ENCODE measurements around the gene DOCK11. TPM values are rescaled to one million over a fixed set of nuclear protein-coding genes. Genes with fewer than 3 reads are reported as not detected.

DOCK11 gene
- total and polyA plus RNA-seq, 2 donors (not counting 3 experiments of a cell fraction or from before 2014, with no cell fraction given) = 0.37 to 0.86 TPM

DNA sequence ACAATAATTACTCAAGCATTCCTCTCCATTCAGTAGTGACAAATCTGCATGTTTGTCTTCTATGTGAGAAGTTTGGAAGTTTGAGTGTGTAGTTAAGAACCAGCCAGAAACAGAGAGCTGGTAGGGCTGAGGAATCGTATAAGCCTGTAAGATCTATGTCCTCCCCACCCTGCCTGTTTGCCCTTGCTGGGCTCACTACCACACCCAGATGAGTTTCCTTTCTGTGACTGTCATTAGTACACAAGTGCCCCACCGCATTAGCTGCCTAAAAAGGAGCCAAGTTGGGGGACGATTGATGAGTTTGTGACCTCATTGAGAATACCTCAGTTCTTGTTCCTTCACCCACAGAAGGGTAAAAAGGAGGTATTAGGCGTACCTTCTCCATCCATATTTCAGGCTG lies 28.3 kb downstream of the DOCK11 start:
- Histone ChIP-seq H3K9me1 (replicated peaks; ENCODE audit: control insufficient read depth, extremely low read depth, insufficient read depth, low read length) (no peaks in the 10 kb centered on the region), H3K36me3 (ENCODE audit: control insufficient read depth in 2 of 2, extremely low read depth in 1 of 2, insufficient read depth in 2 of 2, low read length in 2 of 2) (no peaks in the 10 kb centered on the region), H3K4me3 (replicated peaks in 1 of 3; ENCODE audit: insufficient read depth in 1 of 3, low read depth in 1 of 3, low read length in 3 of 3) (no peak overlapping the region), H4K20me1 (replicated peaks; ENCODE audit: control insufficient read depth, extremely low read depth, insufficient read depth, low read length) (no peaks in the 10 kb centered on the region), H3K9ac (replicated peaks; ENCODE audit: extremely low read depth, insufficient read depth, low read length) (no peak overlapping the region), H3K27ac (ENCODE audit: insufficient read depth, low read depth, low read length) (no peak overlapping the region), H2AFZ (ENCODE audit: low read depth, low read length) (no peak overlapping the region), H3K4me2 (ENCODE audit: insufficient read depth, low read length) (no peak overlapping the region), H3K79me2 (ENCODE audit: control insufficient read depth, insufficient read depth, low read length) (no peaks in the 10 kb centered on the region), H3K9me3 (replicated peaks; ENCODE audit: control insufficient read depth, insufficient read depth, low read length) (no peaks in the 10 kb centered on the region), H3K4me1 (ENCODE audit: control insufficient read depth, extremely low read depth, insufficient read depth, low read length) (no peaks in the 10 kb centered on the region), H3K27me3 (ENCODE audit: control insufficient read depth in 2 of 2, insufficient read depth in 2 of 2, low read length in 2 of 2) (no peaks in the 10 kb centered on the region)
- intact Hi-C loops (cut with micrococcal nuclease) (no loop called here), dilution Hi-C loops (cut with MboI; ENCODE audit: extremely low pct_ligation_motif_present, low sequenced_read_pairs) (no loop called here)
- DNase-seq (ENCODE audit: low read depth, low spot score) (no peak), FAIRE-seq (no peak)
- TF ChIP-seq MYC (IDR thresholded peaks at IDR 0.05; ENCODE audit: low read depth, low read length) (no peak), JUN (IDR thresholded peaks at IDR 0.05; ENCODE audit: borderline replicate concordance, insufficient read depth, insufficient read length, low read depth) (no peak), MAX (IDR thresholded peaks at IDR 0.05; ENCODE audit: insufficient read depth, insufficient read length) (no peak)
- BruUV-seq (replicated peaks) = no TSS peak
- CTCF ChIA-PET = no interaction called here
- POLR2A ChIA-PET = no interaction called here

DNA sequence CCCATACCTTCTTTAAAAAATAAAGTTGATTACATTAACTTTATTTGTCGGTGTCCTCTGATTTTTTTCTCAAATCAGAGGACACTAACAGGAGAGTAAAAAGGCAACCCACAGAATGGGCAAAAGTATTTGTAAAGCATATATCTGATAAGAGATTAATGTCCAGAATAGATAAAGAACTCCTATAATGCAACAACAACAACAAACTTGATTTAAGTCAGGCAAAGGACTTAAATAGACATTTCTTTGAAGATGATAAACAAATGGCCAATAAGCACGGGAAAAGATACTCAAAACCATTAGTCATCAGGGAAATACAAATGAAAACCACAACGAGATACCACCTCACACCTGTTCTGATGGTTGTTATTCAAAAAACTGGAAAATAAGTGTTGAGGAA lies 28.7 kb downstream of the DOCK11 start:
- H3K27me3 ChIP-seq (ENCODE audit: control insufficient read depth in 2 of 2, insufficient read depth in 2 of 2, low read length in 2 of 2) = no peaks in the 10 kb centered on the region
- ChIA-PET POLR2A (no interaction called here), CTCF (no interaction called here)
- H3K27ac ChIP-seq (ENCODE audit: insufficient read depth, low read depth, low read length) = no peak overlapping the region
- dilution Hi-C loops (cut with MboI; ENCODE audit: extremely low pct_ligation_motif_present, low sequenced_read_pairs) (no loop called here), intact Hi-C loops (cut with micrococcal nuclease) (no loop called here)
- no peak overlapping the region for H2AFZ ChIP-seq (ENCODE audit: low read depth, low read length)
- H3K36me3 ChIP-seq (ENCODE audit: control insufficient read depth in 2 of 2, extremely low read depth in 1 of 2, insufficient read depth in 2 of 2, low read length in 2 of 2) = no peaks in the 10 kb centered on the region
- H3K4me2 ChIP-seq (ENCODE audit: insufficient read depth, low read length) = no peak overlapping the region
- BruUV-seq (replicated peaks) = no TSS peak
- H3K4me1 ChIP-seq (ENCODE audit: control insufficient read depth, extremely low read depth, insufficient read depth, low read length) = no peaks in the 10 kb centered on the region
- no peaks in the 10 kb centered on the region for H3K9me1 ChIP-seq (replicated peaks; ENCODE audit: control insufficient read depth, extremely low read depth, insufficient read depth, low read length)
- no peak overlapping the region for H3K9ac ChIP-seq (replicated peaks; ENCODE audit: extremely low read depth, insufficient read depth, low read length)
- H4K20me1 ChIP-seq (replicated peaks; ENCODE audit: control insufficient read depth, extremely low read depth, insufficient read depth, low read length) = no peaks in the 10 kb centered on the region
- TF ChIP-seq FOS (IDR thresholded peaks at IDR 0.05; ENCODE audit: borderline replicate concordance, insufficient read depth, low read length) (no peak), POLR2A (IDR thresholded peaks at IDR 0.05; ENCODE audit: low read depth, low read length) (no peak), MAX (IDR thresholded peaks at IDR 0.05; ENCODE audit: insufficient read depth, insufficient read length) (no peak), POLR2AphosphoS5 (IDR thresholded peaks at IDR 0.05; ENCODE audit: insufficient read depth, low read depth, low read length) (no peak), MYC (IDR thresholded peaks at IDR 0.05; ENCODE audit: low read depth, low read length) (no peak), JUN (IDR thresholded peaks at IDR 0.05; ENCODE audit: borderline replicate concordance, insufficient read depth, insufficient read length, low read depth) (no peak), EZH2 (IDR thresholded peaks at IDR 0.05; ENCODE audit: borderline replicate concordance, low read depth, low read length, severe bottlenecking) (no peak), CTCF (IDR thresholded peaks at IDR 0.05; ENCODE audit: extremely low read depth in 1 of 2, insufficient read depth in 1 of 2, low read depth in 1 of 2, low read length in 2 of 2) (no peak), GATA2 (IDR thresholded peaks at IDR 0.05; ENCODE audit: insufficient read depth, insufficient read length, low read depth, low read length) (no peak)
- no peak for FAIRE-seq
- DNase-seq (ENCODE audit: low read depth, low spot score) = no peak
- no peaks in the 10 kb centered on the region for H3K79me2 ChIP-seq (ENCODE audit: control insufficient read depth, insufficient read depth, low read length)
- no peaks in the 10 kb centered on the region for H3K9me3 ChIP-seq (replicated peaks; ENCODE audit: control insufficient read depth, insufficient read depth, low read length)
- H3K4me3 ChIP-seq (replicated peaks in 1 of 3; ENCODE audit: insufficient read depth in 1 of 3, low read depth in 1 of 3, low read length in 3 of 3) = no peak overlapping the region
